ENCODE measurements around the gene MTIF2. TPM values are rescaled to one million over a fixed set of nuclear protein-coding genes. Genes with fewer than 3 reads are reported as not detected.

The MTIF2 gene
- total RNA-seq, 1 experiment from 2014 or later: 43.9 TPM

- TF ChIP-seq RELA (CRISPR knock-in tag; IDR thresholded peaks at IDR 0.05; ENCODE audit: borderline replicate concordance) (no peak), NFATC4 (CRISPR knock-in tag; IDR thresholded peaks at IDR 0.05) (0 out of 2 replicates have a peak, but pooled peaks have one; percentile 47), HMGA2 (CRISPR knock-in tag; IDR thresholded peaks at IDR 0.05) (no peak), E2F1 (CRISPR knock-in tag; IDR thresholded peaks at IDR 0.05) (no peak), ZBTB21 (CRISPR knock-in tag; IDR thresholded peaks at IDR 0.05; ENCODE audit: borderline replicate concordance) (no peak), ATF2 (CRISPR knock-in tag; IDR thresholded peaks at IDR 0.05; ENCODE audit: borderline replicate concordance, low read depth) (no peak), SP1 (CRISPR knock-in tag; conservative IDR thresholded peaks at IDR 0.05) (no peak), GABPB1 (CRISPR knock-in tag; IDR thresholded peaks at IDR 0.05) (no peak), NR3C1 (CRISPR knock-in tag; conservative IDR thresholded peaks at IDR 0.05; ENCODE audit: low read depth) (no peak), ZNF138 (CRISPR knock-in tag; conservative IDR thresholded peaks at IDR 0.05) (no peak), ZNF425 (CRISPR knock-in tag; conservative IDR thresholded peaks at IDR 0.05) (peak; percentile 59), ZSCAN18 (CRISPR knock-in tag; IDR thresholded peaks at IDR 0.05) (no peak), TEAD4 (CRISPR knock-in tag; IDR thresholded peaks at IDR 0.05) (no peak), FOXK1 (CRISPR knock-in tag; IDR thresholded peaks at IDR 0.05) (no peak), ATF1 (CRISPR knock-in tag; IDR thresholded peaks at IDR 0.05) (no peak), PRDM15 (CRISPR knock-in tag; IDR thresholded peaks at IDR 0.05) (no peak), MYBL2 (CRISPR knock-in tag; IDR thresholded peaks at IDR 0.05) (no peak), ERG (CRISPR knock-in tag; IDR thresholded peaks at IDR 0.05) (peak; percentile 92), USF2 (CRISPR knock-in tag; IDR thresholded peaks at IDR 0.05) (no peak), ZNF671 (CRISPR knock-in tag; IDR thresholded peaks at IDR 0.05) (0 out of 2 replicates have a peak, but pooled peaks have one; percentile 54), FOXJ3 (CRISPR knock-in tag; IDR thresholded peaks at IDR 0.05; ENCODE audit: borderline replicate concordance) (no peak), ZMAT4 (CRISPR knock-in tag; IDR thresholded peaks at IDR 0.05) (no peak), AFF4 (CRISPR knock-in tag; IDR thresholded peaks at IDR 0.05; ENCODE audit: borderline replicate concordance) (no peak)
Measured at GRCh38 chr2:55236992-55237543, 32.0 kb downstream of the MTIF2 start (continued).

All from WTC11 (cell line).